Measurements from ENCODE around the gene NPBWR2. TPM values are rescaled to one million over a fixed set of nuclear protein-coding genes. Genes with fewer than 3 reads are reported as not detected.

The NPBWR2 gene
- total and polyA plus RNA-seq, 2 donors (not counting 3 experiments of a cell fraction or from before 2014, with no cell fraction given): not detected

DNA sequence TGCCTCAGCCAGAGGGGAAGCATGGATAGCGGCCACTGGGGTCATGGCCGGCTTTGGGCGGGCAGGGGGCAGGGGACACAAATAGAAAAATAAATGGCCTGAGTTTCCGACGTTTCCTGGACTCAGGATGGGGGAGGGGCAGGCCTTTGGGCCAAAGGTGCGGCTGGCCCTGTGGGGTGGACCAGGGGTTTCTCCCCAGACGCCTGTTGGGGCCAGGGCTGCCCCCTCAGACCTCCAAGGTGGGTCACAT lies 50.8 kb downstream of the NPBWR2 start:
- POLR2A ChIA-PET: interaction anchor here (0.7 kb wide), 1 partner anchor 18 kb away, joined by 6 read pairs; no protein-coding TSS in a partner anchor
- CTCF ChIA-PET: interaction anchor here (1.4 to 15.2 kb wide), 4 partner anchors 12 to 83 kb away, joined by 3 to 412 read pairs (median 20); partner anchors contain the start of genes C20orf204, PRPF6 and SAMD10
- Histone ChIP-seq H3K27ac (ENCODE audit: insufficient read depth, low read depth, low read length) (peak overlapping the region; percentile 40), H3K9me3 (replicated peaks; ENCODE audit: control insufficient read depth, insufficient read depth, low read length) (no peaks in the 10 kb centered on the region), H3K27me3 (ENCODE audit: control insufficient read depth in 2 of 2, insufficient read depth in 2 of 2, low read length in 2 of 2) (no peaks in the 10 kb centered on the region), H3K4me3 (replicated peaks in 1 of 3; ENCODE audit: insufficient read depth in 1 of 3, low read depth in 1 of 3, low read length in 3 of 3) (no peak overlapping the region), H3K9me1 (replicated peaks; ENCODE audit: control insufficient read depth, extremely low read depth, insufficient read depth, low read length) (no peaks in the 10 kb centered on the region), H2AFZ (ENCODE audit: low read depth, low read length) (no peak overlapping the region), H3K4me1 (ENCODE audit: control insufficient read depth, extremely low read depth, insufficient read depth, low read length) (peaks cover 60% of the 10 kb centered on the region), H3K4me2 (ENCODE audit: insufficient read depth, low read length) (no peak overlapping the region), H3K79me2 (ENCODE audit: control insufficient read depth, insufficient read depth, low read length) (no peaks in the 10 kb centered on the region), H3K9ac (replicated peaks; ENCODE audit: extremely low read depth, insufficient read depth, low read length) (no peak overlapping the region), H3K36me3 (ENCODE audit: control insufficient read depth in 2 of 2, extremely low read depth in 1 of 2, insufficient read depth in 2 of 2, low read length in 2 of 2) (no peaks in the 10 kb centered on the region), H4K20me1 (replicated peaks; ENCODE audit: control insufficient read depth, extremely low read depth, insufficient read depth, low read length) (no peaks in the 10 kb centered on the region)
- no peak for FAIRE-seq
- DNase-seq (ENCODE audit: low read depth, low spot score): peak; percentile 32
- dilution Hi-C loops (cut with MboI; ENCODE audit: extremely low pct_ligation_motif_present, low sequenced_read_pairs): no loop called here
- TF ChIP-seq MYC (IDR thresholded peaks at IDR 0.05; ENCODE audit: low read depth, low read length): no peak
- no peak for TF ChIP-seq EZH2 (IDR thresholded peaks at IDR 0.05; ENCODE audit: borderline replicate concordance, low read depth, low read length, severe bottlenecking)
- TF ChIP-seq, protein P1, sequence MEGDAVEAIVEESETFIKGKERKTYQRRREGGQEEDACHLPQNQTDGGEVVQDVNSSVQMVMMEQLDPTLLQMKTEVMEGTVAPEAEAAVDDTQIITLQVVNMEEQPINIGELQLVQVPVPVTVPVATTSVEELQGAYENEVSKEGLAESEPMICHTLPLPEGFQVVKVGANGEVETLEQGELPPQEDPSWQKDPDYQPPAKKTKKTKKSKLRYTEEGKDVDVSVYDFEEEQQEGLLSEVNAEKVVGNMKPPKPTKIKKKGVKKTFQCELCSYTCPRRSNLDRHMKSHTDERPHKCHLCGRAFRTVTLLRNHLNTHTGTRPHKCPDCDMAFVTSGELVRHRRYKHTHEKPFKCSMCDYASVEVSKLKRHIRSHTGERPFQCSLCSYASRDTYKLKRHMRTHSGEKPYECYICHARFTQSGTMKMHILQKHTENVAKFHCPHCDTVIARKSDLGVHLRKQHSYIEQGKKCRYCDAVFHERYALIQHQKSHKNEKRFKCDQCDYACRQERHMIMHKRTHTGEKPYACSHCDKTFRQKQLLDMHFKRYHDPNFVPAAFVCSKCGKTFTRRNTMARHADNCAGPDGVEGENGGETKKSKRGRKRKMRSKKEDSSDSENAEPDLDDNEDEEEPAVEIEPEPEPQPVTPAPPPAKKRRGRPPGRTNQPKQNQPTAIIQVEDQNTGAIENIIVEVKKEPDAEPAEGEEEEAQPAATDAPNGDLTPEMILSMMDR (IDR thresholded peaks at IDR 0.05; ENCODE audit: extremely low read depth in 1 of 2, insufficient read depth in 1 of 2, low read depth in 1 of 2, low read length in 2 of 2): no peak
- TF ChIP-seq GATA2 (IDR thresholded peaks at IDR 0.05; ENCODE audit: insufficient read depth, insufficient read length, low read depth, low read length): no peak
- no peak for TF ChIP-seq FOS (IDR thresholded peaks at IDR 0.05; ENCODE audit: borderline replicate concordance, insufficient read depth, low read length)
- TF ChIP-seq JUN (IDR thresholded peaks at IDR 0.05; ENCODE audit: borderline replicate concordance, insufficient read depth, insufficient read length, low read depth): no peak
- TF ChIP-seq POLR2A (IDR thresholded peaks at IDR 0.05; ENCODE audit: low read depth, low read length): no peak
- no peak for TF ChIP-seq POLR2AphosphoS5 (IDR thresholded peaks at IDR 0.05; ENCODE audit: insufficient read depth, low read depth, low read length)
- TF ChIP-seq MAX (IDR thresholded peaks at IDR 0.05; ENCODE audit: insufficient read depth, insufficient read length): no peak
- intact Hi-C loops (cut with micrococcal nuclease): loop anchor here (2.0 to 10.0 kb wide), 3 partner anchors 100 to 518 kb away; partner anchors contain the start of genes DNAJC5 and UCKL1
- no TSS peak for BruUV-seq (replicated peaks)
